Measurements from ENCODE around the gene HYAL3.
A peak's percentile ranks its signal among the peaks of the same experiment; 100 is the strongest.

Gene HYAL3, protein sequence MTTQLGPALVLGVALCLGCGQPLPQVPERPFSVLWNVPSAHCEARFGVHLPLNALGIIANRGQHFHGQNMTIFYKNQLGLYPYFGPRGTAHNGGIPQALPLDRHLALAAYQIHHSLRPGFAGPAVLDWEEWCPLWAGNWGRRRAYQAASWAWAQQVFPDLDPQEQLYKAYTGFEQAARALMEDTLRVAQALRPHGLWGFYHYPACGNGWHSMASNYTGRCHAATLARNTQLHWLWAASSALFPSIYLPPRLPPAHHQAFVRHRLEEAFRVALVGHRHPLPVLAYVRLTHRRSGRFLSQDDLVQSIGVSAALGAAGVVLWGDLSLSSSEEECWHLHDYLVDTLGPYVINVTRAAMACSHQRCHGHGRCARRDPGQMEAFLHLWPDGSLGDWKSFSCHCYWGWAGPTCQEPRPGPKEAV

GRCh38 chr3:50298836-50299637, at the start of gene HYAL3, which contains the start of gene NAA80:
TSS of gene HYAL3 (minus strand) at chr3:50299405. CDS start at chr3:50295602, 3,803 bp downstream.
TSS of gene NAA80 (minus strand) at chr3:50299405. CDS start at chr3:50297463, 1,942 bp downstream.
- peak; percentile 99 for DNase-seq (ENCODE audit: low read depth in 2 of 2, low spot score in 1 of 2)

DNA sequence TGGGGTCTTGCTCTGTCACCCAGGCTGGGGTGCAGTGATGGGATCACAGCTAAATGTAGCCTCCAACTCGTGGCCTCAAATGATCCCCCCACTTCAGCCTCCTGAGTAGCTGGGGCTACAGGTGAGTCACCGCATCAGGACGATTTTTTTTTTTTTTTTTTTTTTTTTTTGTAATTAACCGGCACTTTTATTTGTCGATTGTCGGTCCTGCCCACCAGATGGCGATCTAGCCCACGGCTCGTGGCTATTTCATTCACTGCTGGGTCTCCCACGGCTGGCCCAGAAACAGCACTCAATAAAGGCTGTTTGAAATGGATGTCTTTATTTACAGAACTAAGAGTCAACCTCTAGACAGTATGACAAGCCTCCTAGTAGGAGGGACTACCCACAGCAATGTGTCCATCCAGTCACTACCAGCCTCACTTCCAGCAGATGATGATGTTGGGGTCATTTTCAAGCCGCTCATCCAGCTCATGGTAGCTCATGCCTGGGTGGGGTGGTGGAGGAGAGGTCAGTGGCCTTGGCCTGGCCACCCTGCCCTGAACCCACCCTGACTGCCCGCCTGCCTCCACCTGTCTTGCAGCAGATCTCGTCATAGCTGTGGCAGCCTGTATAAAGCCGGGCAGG, 48.1 kb upstream of the HYAL3 start:
- DNase-seq (ENCODE audit: low read depth in 2 of 2, low spot score in 1 of 2): peak; percentile 47 to 60

DNA sequence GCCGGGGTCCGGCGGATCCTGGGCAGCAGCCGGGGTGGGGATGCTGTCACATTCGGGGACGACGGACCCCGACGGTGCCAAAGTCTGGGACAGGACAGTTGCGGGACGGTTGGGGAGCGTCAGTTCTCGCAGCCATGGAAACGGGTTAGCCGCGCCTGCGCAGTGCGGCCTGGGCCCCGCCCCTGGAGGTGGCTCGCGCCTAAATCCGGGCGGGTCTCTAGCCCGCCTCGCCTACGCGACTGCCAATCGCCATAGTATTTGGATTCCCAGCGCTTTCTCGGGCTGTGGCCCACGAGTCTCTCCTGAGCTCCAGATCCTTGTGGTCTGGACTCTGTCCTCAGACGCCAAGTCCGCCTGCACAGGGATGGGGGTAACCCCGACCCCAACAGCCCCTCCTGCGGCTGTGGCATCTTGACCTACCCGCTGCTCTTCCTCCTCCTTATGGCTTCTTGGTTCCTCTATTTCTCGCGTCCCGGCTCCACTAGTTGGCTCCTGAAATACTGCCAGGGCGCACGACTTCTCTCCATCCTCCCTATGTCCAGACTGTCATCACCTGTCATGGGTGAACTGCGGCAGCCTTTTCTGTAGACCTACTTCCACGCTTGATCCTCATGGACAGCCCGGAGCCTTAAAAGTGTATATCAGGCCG, 46.5 kb upstream of the HYAL3 start, which contains the start of gene ZMYND10:
Gene ZMYND10 (minus strand): TSS at position 147 of the 649 bp plus-strand sequence. CDS start 153 bp downstream, outside the sequence.
- peak; percentile 35 to 47 for DNase-seq (ENCODE audit: low read depth in 2 of 2, low spot score in 1 of 2)

- no peak for DNase-seq (ENCODE audit: low read depth in 2 of 2, low spot score in 1 of 2)
These were observed 45.8 kb upstream of the HYAL3 start for GRCh38 chr3:50345008-50345407.

DNA sequence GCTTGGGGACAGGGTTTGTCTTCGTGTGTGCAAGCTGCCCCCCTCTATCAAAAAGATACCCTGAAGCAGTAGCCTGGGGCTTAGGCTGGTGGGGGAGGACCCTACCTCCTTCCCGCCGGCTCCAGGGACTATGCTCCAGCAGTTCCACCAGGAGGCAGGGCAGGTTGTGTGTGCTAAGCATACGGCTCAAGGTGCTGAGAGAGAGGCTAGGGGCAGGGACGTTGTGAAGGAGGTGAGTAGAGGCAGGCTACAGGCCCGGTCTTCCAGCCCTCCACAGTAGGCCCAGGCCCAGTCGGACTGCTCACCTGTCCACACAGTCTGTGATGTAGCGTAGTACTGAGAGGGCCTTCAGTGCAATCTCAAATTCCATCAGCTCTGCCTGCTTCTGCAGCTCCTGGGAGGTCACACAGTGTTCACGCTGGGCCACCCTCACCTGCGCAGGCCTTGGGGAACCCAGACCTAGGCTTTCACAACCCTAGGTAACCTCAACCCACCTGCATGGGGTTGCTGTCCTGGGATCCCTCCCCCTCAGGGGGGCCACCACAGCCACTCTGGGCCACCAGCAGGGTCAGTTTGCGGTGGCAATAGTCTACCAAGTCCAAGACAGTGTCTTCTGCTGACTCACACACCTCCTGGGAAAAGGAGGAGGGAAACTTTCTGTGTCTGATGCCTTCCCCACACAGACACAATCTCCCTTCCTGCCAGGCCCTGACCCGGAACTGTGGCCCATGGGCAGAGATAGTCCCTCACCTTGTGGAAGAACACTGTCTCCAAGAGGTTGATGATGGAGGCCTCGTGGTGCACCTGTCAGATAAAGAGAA, 43.8 kb upstream of the HYAL3 start:
- no peak for DNase-seq (ENCODE audit: low read depth in 2 of 2, low spot score in 1 of 2)

DNA sequence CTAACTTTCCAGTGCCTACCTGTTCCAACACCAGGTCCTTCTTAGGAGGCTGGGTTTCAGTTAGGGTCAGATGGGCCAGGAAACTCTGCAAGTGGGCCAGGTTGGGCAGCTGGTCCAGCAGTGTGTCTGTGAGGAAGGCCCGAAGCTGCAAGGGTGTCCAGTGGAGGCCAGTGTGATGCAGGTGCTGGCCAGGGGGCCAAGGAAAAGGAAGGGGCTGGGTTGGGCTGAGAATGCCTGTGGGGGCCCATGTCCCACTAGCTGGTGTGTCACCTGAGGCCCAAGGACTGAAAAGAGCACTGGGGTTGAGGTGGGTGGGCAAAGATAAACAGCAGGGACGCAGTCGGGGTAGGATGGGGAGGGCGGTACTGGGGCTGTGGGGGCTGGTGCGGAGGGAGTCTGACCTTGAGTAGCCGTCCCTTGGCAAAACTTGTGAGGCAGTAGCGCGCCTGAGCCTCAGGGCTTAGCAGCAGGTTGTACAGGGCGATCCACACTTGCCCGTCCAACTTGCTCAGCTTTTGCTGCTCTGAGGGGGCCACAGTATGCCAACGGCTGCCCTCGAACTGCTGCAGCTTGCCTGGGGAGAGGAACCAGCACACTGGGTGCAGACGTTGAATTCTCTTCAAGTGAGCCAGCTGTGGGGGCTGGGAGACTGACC, 42.9 kb upstream of the HYAL3 start:
- DNase-seq (ENCODE audit: low read depth in 2 of 2, low spot score in 1 of 2): no peak

- no peak for DNase-seq (ENCODE audit: low read depth in 2 of 2, low spot score in 1 of 2)
These were observed 42.3 kb upstream of the HYAL3 start for GRCh38 chr3:50341537-50341936.

DNA sequence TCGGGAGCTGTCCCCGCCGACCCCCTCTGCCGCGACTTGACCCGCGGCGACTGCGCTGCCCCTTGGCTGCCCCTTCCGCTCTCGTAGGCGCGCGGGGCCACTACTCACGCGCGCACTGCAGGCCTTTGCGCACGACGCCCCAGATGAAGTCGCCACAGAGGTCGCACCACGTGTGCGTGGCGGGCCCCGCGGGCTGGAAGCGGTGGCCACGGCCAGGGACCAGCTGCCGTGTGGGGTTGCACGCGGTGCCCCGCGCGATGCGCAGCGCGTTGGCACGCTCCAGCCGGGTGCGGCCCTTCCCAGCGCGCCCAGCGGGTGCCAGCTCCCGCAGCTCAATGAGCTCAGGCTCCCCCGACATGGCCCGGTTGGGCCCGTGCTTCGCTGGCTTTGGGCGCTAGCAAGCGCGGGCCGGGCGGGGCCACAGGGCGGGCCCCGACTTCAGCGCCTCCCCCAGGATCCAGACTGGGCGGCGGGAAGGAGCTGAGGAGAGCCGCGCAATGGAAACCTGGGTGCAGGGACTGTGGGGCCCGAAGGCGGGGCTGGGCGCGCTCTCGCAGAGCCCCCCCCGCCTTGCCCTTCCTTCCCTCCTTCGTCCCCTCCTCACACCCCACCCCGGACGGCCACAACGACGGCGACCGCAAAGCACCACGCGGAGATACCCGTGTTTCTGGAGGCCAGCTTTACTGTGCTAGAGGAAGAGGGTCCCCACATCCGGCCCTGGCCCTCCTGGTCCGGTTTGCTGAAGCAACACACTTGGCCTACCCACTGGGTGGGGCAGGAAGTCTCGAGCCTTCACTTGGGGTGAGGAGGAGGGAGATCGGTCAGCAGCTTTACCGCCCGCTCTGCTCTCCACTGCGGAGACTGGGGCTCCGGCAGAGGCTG, 41.5 kb upstream of the HYAL3 start, which contains the start of gene RASSF1:
Gene RASSF1 (minus strand): TSS at position 389 of the 882 bp plus-strand sequence. CDS start 31 bp downstream, at position 358.
- peak in 1 of 2 donors; percentile 44 for DNase-seq (ENCODE audit: low read depth in 2 of 2, low spot score in 1 of 2)

- DNase-seq (ENCODE audit: low read depth in 2 of 2, low spot score in 1 of 2): no peak
These were observed 40.9 kb upstream of the HYAL3 start for GRCh38 chr3:50340147-50340447.

- no peak for DNase-seq (ENCODE audit: low read depth in 2 of 2, low spot score in 1 of 2)
These were observed 40.4 kb upstream of the HYAL3 start for GRCh38 chr3:50339485-50340146.

GRCh38 chr3:50338965-50339364, 39.8 kb upstream of the HYAL3 start:
- DNase-seq (ENCODE audit: low read depth in 2 of 2, low spot score in 1 of 2): no peak

DNA sequence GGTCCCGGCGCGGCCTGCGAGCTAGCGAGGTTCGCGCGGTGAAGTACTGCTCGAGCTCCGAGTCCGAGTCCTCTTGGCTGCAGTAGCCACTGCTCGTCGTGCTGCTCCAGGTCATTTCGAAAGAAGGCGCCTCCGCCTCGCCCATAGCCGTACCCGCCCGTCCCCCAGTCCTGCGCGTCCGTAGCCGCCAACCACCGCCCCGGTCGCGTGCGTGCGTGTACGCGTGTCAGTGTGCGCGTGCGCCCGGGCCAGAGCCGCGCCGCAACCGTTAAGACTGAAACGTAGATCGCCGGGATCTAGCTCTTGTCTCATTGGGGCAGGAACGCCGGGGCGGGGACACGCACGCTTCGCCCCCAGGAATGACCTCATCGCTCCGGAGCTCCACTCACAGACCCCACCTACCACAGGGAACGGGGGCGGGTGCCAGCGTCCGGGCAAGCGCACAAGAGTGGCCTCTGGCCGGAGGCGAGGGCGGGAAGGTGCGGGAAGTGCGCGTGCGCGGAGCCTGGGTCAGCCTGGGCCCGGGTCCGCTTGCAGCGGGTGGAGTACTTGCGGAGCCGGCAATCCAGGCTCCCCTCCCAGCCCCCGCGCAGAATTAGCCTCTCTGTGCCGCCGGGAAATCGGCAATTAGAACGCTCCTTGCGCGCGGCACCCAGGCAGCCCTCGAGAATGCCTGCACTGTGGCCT, 38.1 kb upstream of the HYAL3 start:
- DNase-seq (ENCODE audit: low read depth in 2 of 2, low spot score in 1 of 2): peak; percentile 82 to 93

DNA sequence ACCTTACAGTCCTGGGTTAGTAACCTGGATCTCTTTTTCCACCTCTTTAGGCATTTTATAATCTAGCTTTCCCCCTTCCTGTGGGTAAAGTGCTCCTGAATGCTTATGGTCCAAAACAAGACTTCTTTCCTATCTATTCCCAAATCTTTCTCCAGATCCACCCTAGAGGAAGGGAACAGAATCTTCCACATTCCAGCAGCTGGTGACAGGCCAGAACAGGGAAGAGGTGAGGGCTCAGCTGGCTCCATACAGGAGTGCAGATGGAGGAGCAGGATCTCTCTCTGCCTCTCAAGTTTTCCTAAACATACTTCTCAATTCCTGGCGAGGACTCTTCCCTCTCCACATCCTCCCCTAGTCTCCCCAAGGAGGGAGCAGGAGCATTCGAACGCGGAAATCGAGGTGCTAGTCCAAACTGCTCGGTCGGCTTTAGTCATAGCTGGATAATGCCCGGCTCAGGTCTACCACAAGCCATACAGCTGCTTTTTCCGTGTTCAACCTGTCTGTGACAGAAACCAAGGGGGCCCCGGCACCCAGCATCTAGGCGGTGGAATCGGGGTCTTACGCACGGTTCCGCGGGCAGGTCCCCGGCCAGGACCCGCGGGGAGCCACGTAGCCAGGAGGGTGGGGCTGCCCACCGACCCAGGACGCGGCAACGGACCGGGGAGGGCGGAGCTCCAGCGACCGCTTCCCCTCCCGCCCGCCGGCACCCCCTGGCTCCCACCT, 37.4 kb upstream of the HYAL3 start:
- DNase-seq (ENCODE audit: low read depth in 2 of 2, low spot score in 1 of 2): no peak

DNA sequence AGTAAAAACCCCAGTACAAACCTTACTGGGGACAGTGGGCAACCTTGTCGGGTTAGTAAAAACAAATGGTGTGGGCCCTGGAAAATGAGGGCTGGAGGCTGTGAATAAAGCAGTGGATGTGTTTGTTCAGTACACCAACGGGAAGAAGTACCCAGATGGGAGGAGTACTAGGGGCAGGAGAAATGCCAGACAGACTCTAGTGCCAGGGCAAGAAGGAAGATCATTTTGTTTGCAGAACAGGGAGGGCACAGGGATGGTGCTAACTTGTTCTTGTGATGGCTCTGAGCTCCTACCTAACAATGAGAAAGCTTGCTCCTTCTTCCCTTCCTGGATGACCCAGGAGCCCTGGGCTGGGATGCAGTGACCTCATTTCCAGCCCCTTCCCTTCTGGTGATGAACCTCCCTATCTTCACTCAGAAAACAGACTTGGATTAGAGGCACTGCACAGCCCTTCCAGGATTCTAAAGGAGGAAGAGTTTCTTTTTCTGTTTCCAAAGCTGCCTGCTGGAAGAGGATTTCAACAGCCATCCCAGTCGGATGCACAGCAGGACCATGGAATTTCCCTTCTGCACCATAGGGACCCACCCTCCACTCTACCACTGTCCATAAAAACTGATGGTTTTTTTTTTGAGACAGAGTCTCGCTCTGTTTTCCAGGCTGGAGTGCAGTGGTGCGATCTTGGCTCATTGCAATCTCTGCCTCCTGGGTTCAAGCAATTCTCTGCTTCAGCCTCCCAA, 35.3 kb upstream of the HYAL3 start:
- no peak for DNase-seq (ENCODE audit: low read depth in 2 of 2, low spot score in 1 of 2)

DNA sequence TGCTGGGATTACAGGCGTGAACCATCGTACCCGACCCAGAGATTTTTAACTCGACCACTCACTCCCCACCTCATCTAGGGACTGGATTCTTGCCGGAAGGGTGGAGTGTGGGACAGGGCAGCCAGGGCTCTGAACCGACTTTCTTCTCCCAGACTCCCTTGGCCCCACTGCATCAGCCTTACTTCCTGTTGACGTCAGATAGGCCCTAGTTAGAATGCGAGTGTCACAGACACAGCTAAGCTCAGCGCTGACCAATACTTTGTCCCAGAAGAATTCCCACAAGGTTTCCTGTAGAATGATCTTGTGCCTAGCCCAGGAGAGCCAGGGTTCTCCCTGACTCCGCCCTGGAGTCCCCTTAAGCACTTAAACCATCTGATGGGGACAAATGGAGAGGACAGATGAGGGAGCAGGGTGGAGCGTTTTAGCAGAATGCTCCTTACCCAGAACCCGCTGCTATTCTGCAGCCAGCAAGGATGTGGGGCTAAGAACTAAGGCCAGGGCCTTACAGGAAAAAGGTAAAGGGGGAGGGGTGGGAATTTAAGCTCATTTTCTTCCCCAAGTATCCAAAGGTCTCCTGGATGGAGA, 34.6 kb upstream of the HYAL3 start:
- DNase-seq (ENCODE audit: low read depth in 2 of 2, low spot score in 1 of 2): no peak

- no peak for DNase-seq (ENCODE audit: low read depth in 2 of 2, low spot score in 1 of 2)
These were observed 32.2 kb upstream of the HYAL3 start for GRCh38 chr3:50331364-50331907.
